H9 (cell line): ENCODE results near the gene TEF. TPM values are rescaled to one million over a fixed set of nuclear protein-coding genes. Genes with fewer than 3 reads are reported as not detected.

ENCODE experiments used
- DNase-seq: peaks from one replicate; pipeline ENCODE4 v3.0.0-alpha.2; 2017
- H2AFZ ChIP-seq: one replicate; pipeline ENCODE4 v1.6.1; 2013; ENCODE audit warnings: mild to moderate bottlenecking, low read length, control low read depth, moderate library complexity
- H2AK5ac ChIP-seq: 2 replicates; pipeline ENCODE4 v1.6.1; 2013; ENCODE audit warnings: low read length, control low read depth, mixed read lengths; ENCODE audit not compliant: insufficient read length
- H2BK120ac ChIP-seq: one replicate; pipeline ENCODE4 v1.6.1; 2013; ENCODE audit warnings: low read depth, mild to moderate bottlenecking, low read length, control low read depth, inconsistent platforms; ENCODE audit not compliant: poor library complexity, severe bottlenecking
- H2BK12ac ChIP-seq: 2 replicates; pipeline ENCODE4 v1.6.1; 2013; ENCODE audit warnings: low read length, control low read depth, mixed read lengths, low read depth; ENCODE audit not compliant: insufficient read length
- H2BK15ac ChIP-seq: 2 replicates; pipeline ENCODE4 v1.6.1; 2013; ENCODE audit warnings: low read depth, low read length, control low read depth
- H2BK20ac ChIP-seq: one replicate; pipeline ENCODE4 v1.6.1; 2013; ENCODE audit warnings: low read depth, mild to moderate bottlenecking, low read length, control low read depth, inconsistent platforms; ENCODE audit not compliant: poor library complexity, severe bottlenecking
- H2BK5ac ChIP-seq: 2 replicates; pipeline ENCODE4 v1.6.1; 2013; ENCODE audit warnings: low read length, control low read depth, mixed read lengths; ENCODE audit not compliant: insufficient read length
- H3K14ac ChIP-seq: 2 replicates; pipeline ENCODE4 v1.6.1; 2013; ENCODE audit warnings: low read length, control low read depth; ENCODE audit not compliant: insufficient read depth
- H3K18ac ChIP-seq: 2 replicates; pipeline ENCODE4 v1.6.1; 2013; ENCODE audit warnings: low read depth, mild to moderate bottlenecking, mixed read lengths, low read length, control low read depth; ENCODE audit not compliant: insufficient read length
- H3K23ac ChIP-seq: 2 replicates; pipeline ENCODE4 v1.6.1; 2013; ENCODE audit warnings: low read length, control low read depth, mixed read lengths, low read depth; ENCODE audit not compliant: insufficient read length
- H3K23me2 ChIP-seq: 2 replicates; pipeline ENCODE4 v1.6.1; 2013; ENCODE audit warnings: low read depth, mild to moderate bottlenecking, mixed read lengths, low read length, control low read depth; ENCODE audit not compliant: insufficient read length, poor library complexity, severe bottlenecking
- H3K27ac ChIP-seq: 2 replicates; pipeline ENCODE4 v1.5.1; 2013; ENCODE audit warnings: low read length, control low read depth, mixed read lengths, low read depth; ENCODE audit not compliant: insufficient read length
- H3K27me3 ChIP-seq: 2 replicates; pipeline ENCODE4 v1.6.1; 2013; ENCODE audit warnings: low read length, control low read depth, inconsistent platforms; ENCODE audit not compliant: insufficient read depth
- H3K4ac ChIP-seq: 2 replicates; pipeline ENCODE4 v1.6.1; 2013; ENCODE audit warnings: low read depth, mild to moderate bottlenecking, control low read depth, inconsistent platforms, low read length, moderate library complexity
- H3K4me1 ChIP-seq: 2 replicates; pipeline ENCODE4 v1.6.1; 2013; ENCODE audit warnings: low read length, control low read depth, inconsistent platforms; ENCODE audit not compliant: insufficient read depth
- H3K4me2 ChIP-seq: 2 replicates; pipeline ENCODE4 v1.6.1; 2013; ENCODE audit warnings: low read length, control low read depth, mixed read lengths; ENCODE audit not compliant: insufficient read length, insufficient read depth
- H3K56ac ChIP-seq: 2 replicates; pipeline ENCODE4 v1.6.1; 2013; ENCODE audit warnings: low read depth, mild to moderate bottlenecking, mixed read lengths, low read length, control low read depth; ENCODE audit not compliant: insufficient read length
- H3K79me1 ChIP-seq: 2 replicates; pipeline ENCODE4 v1.6.1; 2013; ENCODE audit warnings: low read depth, mild to moderate bottlenecking, moderate library complexity, low read length, control low read depth, inconsistent platforms; ENCODE audit not compliant: insufficient read depth, poor library complexity, severe bottlenecking
- H3K79me2 ChIP-seq: 2 replicates; pipeline ENCODE4 v1.6.1; 2013; ENCODE audit warnings: low read length, control low read depth, inconsistent platforms; ENCODE audit not compliant: insufficient read depth
- H3K9ac ChIP-seq: 2 replicates; pipeline ENCODE4 v1.6.1; 2013; ENCODE audit warnings: low read length, control low read depth, mixed read lengths; ENCODE audit not compliant: insufficient read length; ENCODE audit errors: extremely low read depth
- H3K9me3 ChIP-seq: one replicate; pipeline ENCODE4 v1.6.1; 2013; ENCODE audit warnings: low read depth, low read length, inconsistent platforms; ENCODE audit not compliant: control insufficient read depth
- H3T11ph ChIP-seq: one replicate; pipeline ENCODE4 v1.6.1; 2013; ENCODE audit warnings: mild to moderate bottlenecking, low read length, control low read depth, inconsistent platforms
- H4K20me1 ChIP-seq: one replicate; pipeline ENCODE4 v1.6.1; 2013; ENCODE audit not compliant: control insufficient read depth, insufficient read length, insufficient read depth
- H4K5ac ChIP-seq: 2 replicates; pipeline ENCODE4 v1.6.1; 2013; ENCODE audit warnings: low read depth, mild to moderate bottlenecking, mixed read lengths, low read length, control low read depth; ENCODE audit not compliant: insufficient read length
- H4K8ac ChIP-seq: replicated peaks from 2 replicates; pipeline ENCODE4 v1.6.1; 2013; ENCODE audit warnings: low read length, control low read depth, mixed read lengths, low read depth; ENCODE audit not compliant: insufficient read length
- H4K91ac ChIP-seq: 2 replicates; pipeline ENCODE4 v1.6.1; 2013; ENCODE audit warnings: low read depth, mild to moderate bottlenecking, moderate library complexity, mixed read lengths, low read length, control low read depth; ENCODE audit not compliant: insufficient read length
- H3K27ac Mint-ChIP-seq, 3 experiments: 2 replicates in 2 of 3; 3 replicates in 1 of 3; pipeline ENCODE4 v1.8.0; 2020 to 2021; ENCODE audit warnings: mixed read lengths in 3 of 3, mild to moderate bottlenecking in 1 of 3, moderate library complexity in 1 of 3
- H3K27me3 Mint-ChIP-seq: 2 replicates; pipeline ENCODE4 v1.8.0; 2021; ENCODE audit warnings: low read depth, mild to moderate bottlenecking, moderate library complexity, mixed read lengths
- H3K36me3 Mint-ChIP-seq, 3 experiments: 2 replicates in 2 of 3; 3 replicates in 1 of 3; pipeline ENCODE4 v1.8.0; 2020 to 2021; ENCODE audit warnings: low read depth in 3 of 3, mixed read lengths in 3 of 3; ENCODE audit not compliant: insufficient read depth in 1 of 3
- H3K4me1 Mint-ChIP-seq, 2 experiments: 2 replicates each; pipeline ENCODE4 v1.8.0; 2020; ENCODE audit warnings: mixed read lengths in 2 of 2
- H3K4me3 Mint-ChIP-seq, 2 experiments: 2 replicates in 1 of 2; 3 replicates in 1 of 2; pipeline ENCODE4 v1.8.0; 2020 to 2021; ENCODE audit warnings: mild to moderate bottlenecking in 2 of 2, mixed read lengths in 2 of 2, moderate library complexity in 1 of 2
- H3K9me3 Mint-ChIP-seq, 2 experiments: 2 replicates in 1 of 2; 3 replicates in 1 of 2; pipeline ENCODE4 v1.8.0; 2020; ENCODE audit warnings: mild to moderate bottlenecking in 2 of 2, mixed read lengths in 2 of 2, moderate library complexity in 1 of 2
- CTCF ChIP-seq: fragments of 200-600 bp; sonication (generic); conservative IDR thresholded peaks from 3 replicates; pipeline ENCODE4 v1.8.0; 2021; ENCODE audit warnings: antibody characterized with exemption, mild to moderate bottlenecking
- WGBS: extraction: QIAGEN DNeasy Blood & Tissue Kit; methylation state at CpG from one replicate; pipeline ENCODE4 v1.1.7; 2013; ENCODE audit warnings: missing lambda C conversion rate, low lambda C conversion rate, mixed read lengths; ENCODE audit not compliant: insufficient read length; ENCODE audit errors: extremely low coverage; 5-methylcytosine and 5-hydroxymethylcytosine counted together
- total RNA-seq: library from RNA; stranded (reverse); gene quantifications from 2 replicates; pipeline ENCODE4 v1.2.1, GENCODE V29; 2021

Gene TEF
- total RNA-seq, 1 experiment from 2014 or later, result 17.9 TPM

GRCh38 chr22:41418717-41419116, 37.0 kb downstream of the TEF start:
- H4K5ac ChIP-seq, result no peak overlapping the region
- no CpG with 5 or more reads among the region's 9 CpGs for WGBS
- H3K23me2 ChIP-seq, result peaks cover 4% of the 10 kb centered on the region
- Mint-ChIP-seq H3K4me1 (peaks cover 9 to 10% of the 10 kb centered on the region in 2 experiments), H3K27me3 (no peaks in the 10 kb centered on the region), H3K27ac (no peak overlapping the region), H3K36me3 (peaks cover 0 to 3% (median 2%) of the 10 kb centered on the region in 3 experiments; a peak in 3 of 7 replicates), H3K4me3 (no peak overlapping the region), H3K9me3 (no peaks in the 10 kb centered on the region)
- no peak overlapping the region for H3T11ph ChIP-seq
- H2BK12ac ChIP-seq, result no peak overlapping the region
- H3K4me2 ChIP-seq, result no peak overlapping the region
- H2BK5ac ChIP-seq, result no peak overlapping the region
- no peak overlapping the region for H2BK20ac ChIP-seq
- H3K23ac ChIP-seq, result no peak overlapping the region
- H3K18ac ChIP-seq, result no peak overlapping the region
- no peaks in the 10 kb centered on the region for H3K9me3 ChIP-seq
- no peak overlapping the region for H4K8ac ChIP-seq
- H3K4me1 ChIP-seq, result no peaks in the 10 kb centered on the region; the same call in 1 of the 2 replicates
- DNase-seq, result no peak
- H3K79me1 ChIP-seq, result no peaks in the 10 kb centered on the region
- no peak for TF ChIP-seq CTCF
- no peak overlapping the region for H3K14ac ChIP-seq
- H2AFZ ChIP-seq, result no peak overlapping the region
- H3K27me3 ChIP-seq, result no peaks in the 10 kb centered on the region
- no peak overlapping the region for H3K27ac ChIP-seq
- H2BK15ac ChIP-seq, result no peak overlapping the region
- no peak overlapping the region for H3K9ac ChIP-seq
- no peak overlapping the region for H3K56ac ChIP-seq
- no peak overlapping the region for H2BK120ac ChIP-seq
- H4K91ac ChIP-seq, result no peak overlapping the region
- no peaks in the 10 kb centered on the region for H3K79me2 ChIP-seq
- H3K4ac ChIP-seq, result no peak overlapping the region
- no peaks in the 10 kb centered on the region for H4K20me1 ChIP-seq
- H2AK5ac ChIP-seq, result no peak overlapping the region
